T-helper 1 cell treated with Interleukin-12 subunit alpha and Interleukin-12 subunit beta and Interleukin-4 antibody, amounts not matched to agents 30 ng/mL and 1 ng/mL, for 36 hours (primary cell): ENCODE results near the gene REN. TPM values are rescaled to one million over a fixed set of nuclear protein-coding genes. Genes with fewer than 3 reads are reported as not detected.

ENCODE experiments used
- intact Hi-C: fragments of 100-400 bp; cut with micrococcal nuclease; formaldehyde crosslinking; loops from one replicate; pipeline ENCODE4 v1.15.1; 2024
- total RNA-seq: library from RNA; stranded (reverse); gene quantifications from 2 replicates; pipeline ENCODE4 v1.2.3, GENCODE V29; 2022

Gene REN
- total RNA-seq = not detected in 2 replicates

- intact Hi-C loops = loop anchor here (10.0 kb wide), 1 partner anchor 639 kb away; no protein-coding TSS in a partner anchor
Observed at GRCh38 chr1:204166219-204166618, at the start of gene REN. TSS of gene REN (minus strand) at chr1:204166337. CDS start at chr1:204166293, 44 bp downstream.

- intact Hi-C loops = loop anchor here (1.0 kb wide), 2 partner anchors 149 to 184 kb away; no protein-coding TSS in a partner anchor
Observed at GRCh38 chr1:204213668-204214662, 47.8 kb upstream of the REN start, which contains the start of gene GOLT1A. TSS of gene GOLT1A (minus strand) at chr1:204213988. CDS start at chr1:204213906, 82 bp downstream.

DNA sequence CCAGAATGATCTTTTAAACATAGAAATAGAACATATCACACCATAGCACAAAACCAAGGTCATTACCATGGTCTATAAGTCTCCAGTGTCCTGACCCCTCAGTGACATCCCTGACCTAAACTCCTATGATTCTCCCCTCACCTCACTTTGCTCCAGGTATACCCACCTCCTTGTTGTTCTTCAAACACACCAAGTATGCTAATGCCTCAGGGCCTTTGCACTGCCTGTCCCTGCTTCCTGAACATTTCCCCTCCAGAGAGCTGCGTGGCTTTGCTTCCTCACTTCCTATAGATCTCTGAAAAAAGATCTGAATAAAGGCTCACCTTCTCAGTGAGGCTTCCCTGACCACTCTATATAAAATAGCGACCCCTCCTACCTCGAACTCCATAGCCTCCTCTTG, 46.6 kb upstream of the REN start:
- intact Hi-C loops = no loop called here

- intact Hi-C loops = no loop called here
Observed at GRCh38 chr1:204211046-204211445, 44.9 kb upstream of the REN start.

DNA sequence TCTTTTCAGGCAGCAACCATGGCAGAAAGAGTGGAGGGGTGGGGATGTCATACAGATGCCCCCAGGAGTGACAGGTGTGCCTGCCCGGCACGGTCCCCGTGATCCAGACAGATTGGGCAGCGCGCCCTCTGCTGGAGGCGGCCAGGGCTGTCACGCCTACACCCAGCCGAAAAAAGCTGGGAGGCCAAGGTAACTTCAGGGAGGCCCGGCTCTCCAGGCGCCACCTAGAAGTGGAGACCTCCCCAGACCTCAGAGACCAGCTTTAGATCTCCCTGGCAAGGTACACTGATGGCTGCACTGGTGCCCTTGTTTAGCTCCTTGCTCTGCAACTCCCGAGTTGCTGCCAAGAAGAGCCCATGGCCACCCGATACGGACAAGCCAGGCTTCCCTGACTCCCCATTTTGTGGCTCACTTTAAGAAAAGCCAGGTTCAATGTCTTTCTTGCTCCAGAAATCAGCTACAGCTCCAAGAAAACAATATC, 41.0 kb upstream of the REN start:
- intact Hi-C loops = loop anchor here (1.0 kb wide), 3 partner anchors 45 to 346 kb away; partner anchors contain the start of gene SNRPE

DNA sequence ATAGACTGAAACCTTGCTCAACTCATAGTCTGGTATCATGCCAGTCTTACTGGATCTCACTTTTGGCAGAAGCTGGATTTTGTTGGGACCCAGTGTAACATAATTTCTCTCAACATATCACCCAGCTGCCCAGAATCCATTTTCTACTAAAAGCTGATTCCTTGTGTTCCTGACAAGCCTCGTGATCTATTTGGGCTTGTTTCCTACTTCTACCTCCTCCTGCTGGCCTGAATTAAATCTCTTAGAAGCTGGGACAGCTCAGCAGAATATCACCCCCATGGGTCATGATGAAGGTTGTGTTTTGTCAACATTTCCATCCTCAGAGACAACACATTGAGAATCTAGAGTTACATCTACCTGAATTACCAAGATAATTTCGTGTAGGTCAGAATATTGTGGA, 40.0 kb upstream of the REN start:
- intact Hi-C loops = no loop called here

DNA sequence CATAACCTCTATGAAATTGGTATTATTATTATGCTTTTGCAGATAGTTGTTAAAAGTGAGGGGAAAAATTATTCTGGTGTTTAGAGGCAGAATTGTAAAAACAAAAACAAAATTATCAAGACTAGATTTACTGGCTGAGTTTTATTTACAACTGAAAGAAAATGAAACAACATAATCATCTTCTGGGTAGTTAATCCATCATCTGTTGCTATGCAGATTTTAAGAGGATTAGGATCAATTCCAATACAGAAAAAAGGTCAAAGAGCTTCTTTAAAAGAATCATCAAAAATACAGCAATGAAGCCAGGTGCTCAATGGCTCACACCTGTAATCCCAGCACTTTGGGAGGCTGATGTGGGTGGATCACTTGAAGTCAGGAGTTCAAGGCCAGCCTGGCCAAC, 39.3 kb upstream of the REN start:
- intact Hi-C loops = no loop called here

- intact Hi-C loops = no loop called here
Observed at GRCh38 chr1:204204944-204205343, 38.8 kb upstream of the REN start.

DNA sequence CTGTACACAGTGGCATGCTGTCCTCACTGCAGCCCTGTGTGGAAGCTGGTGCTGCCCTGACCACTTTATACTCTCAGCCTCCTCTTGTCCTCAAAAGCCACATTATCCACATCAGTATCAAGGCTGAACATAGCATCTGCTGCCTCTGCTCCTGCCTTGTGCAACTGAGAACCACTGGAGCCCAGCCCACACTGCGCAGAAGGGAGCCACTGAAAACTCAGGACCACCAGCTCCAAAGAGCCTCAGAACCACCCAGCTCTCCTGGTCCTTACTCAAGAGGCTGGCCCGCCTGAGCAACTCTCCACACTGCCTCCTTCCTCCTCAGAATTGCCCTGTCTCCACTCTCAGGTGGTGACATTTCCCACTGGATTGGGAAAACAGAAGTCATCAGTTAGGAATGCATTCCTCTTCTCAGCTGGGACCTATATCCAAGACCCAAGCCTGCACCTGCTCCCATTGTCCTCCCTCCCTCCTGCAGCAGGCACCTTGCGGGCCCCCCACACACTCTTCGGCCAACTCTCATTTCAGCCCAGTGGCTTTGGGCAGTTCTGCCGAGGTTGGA, 37.1 kb upstream of the REN start:
- intact Hi-C loops = no loop called here

- intact Hi-C loops = no loop called here
Observed at GRCh38 chr1:204202481-204202880, 36.3 kb upstream of the REN start.

- intact Hi-C loops = no loop called here
Observed at GRCh38 chr1:204201348-204202040, 35.4 kb upstream of the REN start.

DNA sequence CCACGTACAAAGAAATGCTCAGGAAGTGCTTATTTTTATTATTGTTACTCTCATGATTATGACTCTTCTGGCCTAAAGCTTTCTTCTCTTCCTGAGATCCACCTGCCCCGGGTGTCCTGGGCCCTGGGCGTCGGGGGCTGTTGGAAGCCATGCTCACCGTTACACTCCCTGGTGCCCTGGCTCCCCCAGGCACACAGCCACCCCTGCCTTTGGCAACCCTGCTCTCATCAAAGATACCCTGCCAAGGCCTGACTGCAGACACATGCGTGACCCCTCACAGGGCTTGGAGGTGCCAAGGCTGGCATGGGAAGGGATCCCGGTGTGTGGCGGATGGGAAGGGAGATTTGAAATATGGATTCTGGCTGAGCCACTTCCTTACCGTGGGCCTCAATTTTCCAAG, 33.4 kb upstream of the REN start:
- intact Hi-C loops = no loop called here

DNA sequence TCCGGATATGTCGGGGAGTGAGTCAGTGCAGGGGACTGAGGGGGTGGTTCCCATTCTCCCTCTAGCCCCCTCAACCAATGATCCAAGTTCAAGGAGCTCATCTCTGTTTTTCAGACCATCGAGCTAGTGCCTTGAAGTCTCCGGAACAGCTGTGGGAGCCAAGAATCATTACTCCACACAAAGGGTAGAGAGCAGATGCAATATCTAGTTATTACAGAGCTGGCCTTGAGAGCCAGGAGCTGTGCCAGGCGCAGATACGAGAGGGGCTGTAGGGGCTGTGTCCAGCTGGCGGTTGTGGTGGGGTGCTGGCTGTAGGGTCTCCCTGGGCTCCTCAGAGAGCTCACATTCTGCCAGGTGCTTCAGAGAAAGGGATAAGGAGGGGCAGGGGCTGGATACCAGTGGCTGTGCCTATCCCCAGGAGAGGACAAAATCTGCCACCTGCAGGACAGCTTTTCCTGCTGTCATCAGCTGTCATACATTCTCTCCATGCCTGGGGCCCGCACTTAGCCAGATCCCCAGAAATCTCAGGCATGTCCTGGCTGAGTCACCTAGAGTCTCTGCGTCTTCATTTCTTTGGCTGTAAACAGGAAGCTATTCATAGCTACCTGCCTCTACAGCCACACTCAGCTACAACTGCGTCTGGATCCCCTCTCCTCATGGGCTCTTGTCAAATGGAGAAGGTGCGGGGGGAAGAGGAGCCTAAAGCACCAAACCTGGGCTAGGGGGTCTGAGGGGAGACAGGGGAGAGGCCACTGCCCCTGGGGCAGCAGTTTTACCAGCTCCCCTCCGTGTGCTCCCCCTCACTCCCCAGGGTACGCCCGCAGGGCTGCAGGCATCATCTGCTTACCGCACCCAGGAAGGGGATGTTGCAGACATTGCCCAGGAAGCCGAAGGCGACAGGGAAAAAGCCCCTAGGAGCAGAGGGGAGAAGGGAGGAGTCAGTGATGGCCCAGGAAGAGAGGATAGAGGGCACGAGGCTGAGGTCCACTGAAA, 32.5 kb upstream of the REN start:
- intact Hi-C loops = no loop called here

- intact Hi-C loops = no loop called here
Observed at GRCh38 chr1:204197068-204197467, 30.9 kb upstream of the REN start.

GRCh38 chr1:204196068-204196795, 30.1 kb upstream of the REN start, which contains the start of gene KISS1:
TSS of gene KISS1 (minus strand) at chr1:204196491. CDS start at chr1:204192876, 3,615 bp downstream.
- intact Hi-C loops = no loop called here

GRCh38 chr1:204194771-204195170, 28.6 kb upstream of the REN start:
- intact Hi-C loops = no loop called here

- intact Hi-C loops = no loop called here
Observed at GRCh38 chr1:204194080-204194479, 27.9 kb upstream of the REN start.

GRCh38 chr1:204192589-204193352, 26.6 kb upstream of the REN start:
- intact Hi-C loops = no loop called here

DNA sequence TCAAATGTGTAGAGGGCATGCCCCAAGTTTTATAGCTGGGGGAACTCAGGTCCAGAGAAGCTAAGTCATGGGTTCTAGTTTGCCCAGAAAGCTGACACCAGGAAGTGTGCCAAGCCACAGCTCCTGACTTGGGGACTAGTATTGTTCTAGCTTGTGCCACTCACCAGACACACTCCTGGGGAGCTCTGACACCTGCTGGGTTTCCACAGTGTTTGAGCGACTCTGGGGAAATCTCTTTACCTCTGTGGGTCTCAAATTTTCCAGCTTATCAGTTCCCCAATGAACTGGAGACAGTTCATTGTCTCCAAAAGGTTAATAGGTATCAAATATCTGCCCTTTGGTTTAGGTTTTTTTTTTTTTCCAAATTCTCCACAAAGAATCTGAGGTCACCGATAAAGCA, 25.9 kb upstream of the REN start:
- intact Hi-C loops = no loop called here
